HCT116 (cell line): ENCODE results near the gene SNTB2. TPM values are rescaled to one million over a fixed set of nuclear protein-coding genes. Genes with fewer than 3 reads are reported as not detected.

Experiments
- ATAC-seq: fragments of 200-7000 bp; cut with Tn5 transposase; 2 replicates; pipeline ENCODE4 v1.9.1; 2020; ENCODE audit warnings: mild to moderate bottlenecking, moderate library complexity
- BruUV-seq: library from RNA; stranded (reverse); fragments of 400-500 nt; replicated peaks from 2 replicates; lab custom pipeline; 2021; lab: Mats Ljungman, UMichigan
- CTCF ChIA-PET: fragments of 300-600 bp; sonication (Branson Sonifier 250); formaldehyde crosslinking; loops from one replicate; lab custom pipeline; 2021; ENCODE audit warnings: antibody characterized with exemption; lab: Charles Lee
- POLR2A ChIA-PET: fragments of 300-600, 350-600 bp; sonication (Branson Sonifier 250); formaldehyde crosslinking; loops from one replicate; lab custom pipeline; 2021; ENCODE audit warnings: antibody characterized with exemption; lab: Charles Lee
- RAD21 ChIA-PET, 2 experiments: fragments of 300-600 bp; sonication (Branson Sonifier 250); formaldehyde crosslinking; loops; one replicate each; lab custom pipeline; 2023; ENCODE audit warnings: low total read pairs in 2 of 2; ENCODE audit not compliant: uncharacterized antibody in 2 of 2, unreplicated experiment in 2 of 2, low non-redundant PET in 1 of 2; lab: Charles Lee
- DNase-seq: peaks from one replicate; pipeline ENCODE4 v3.0.0-alpha.2; 2010; ENCODE audit warnings: low read depth, low spot score
- H2AFZ ChIP-seq: fragments of 200-600 bp; shearing (Covaris generic), sonication (generic); 2 replicates; pipeline ENCODE4 v1.6.1; 2017; ENCODE audit warnings: low read depth, mixed run types, mixed read lengths, antibody characterized with exemption, low read length; ENCODE audit not compliant: poor library complexity, severe bottlenecking
- H3K27ac ChIP-seq: 2 replicates; pipeline ENCODE4 v1.5.1; 2012; ENCODE audit warnings: low read depth, low read length
- H3K27me3 ChIP-seq: fragments of 200-600 bp; sonication (generic); 2 replicates; pipeline ENCODE4 v1.6.1; 2016; ENCODE audit warnings: mixed run types, low read length, mixed read lengths; ENCODE audit not compliant: insufficient read depth
- H3K36me3 ChIP-seq, 2 experiments: fragments of 200-500 bp in 1 of 2; fragments of 200-600 bp in 1 of 2; sonication (Bioruptor generic) in 1 of 2; sonication (generic) in 1 of 2; 2 replicates each; pipeline versions ENCODE4 v1.5.1 to v1.6.1; 2014 to 2016; ENCODE audit warnings: low read length in 2 of 2, inconsistent platforms in 1 of 2, mixed read lengths in 1 of 2, mixed run types in 1 of 2; ENCODE audit not compliant: insufficient read depth in 2 of 2, control insufficient read depth in 1 of 2
- H3K4me1 ChIP-seq, 2 experiments: fragments of 200-600 bp in 1 of 2; sonication (generic) in 1 of 2; 2 replicates each; pipeline versions ENCODE4 v1.5.1 to v1.6.1; 2012 to 2017; ENCODE audit warnings: low read length in 2 of 2, inconsistent platforms in 1 of 2, mild to moderate bottlenecking in 1 of 2, mixed read lengths in 1 of 2, mixed run types in 1 of 2, moderate library complexity in 1 of 2; ENCODE audit not compliant: insufficient read depth in 2 of 2, control insufficient read depth in 1 of 2
- H3K4me2 ChIP-seq: fragments of 200-600 bp; sonication (generic); 2 replicates; pipeline ENCODE4 v1.6.1; 2017; ENCODE audit warnings: mixed run types, low read length, mixed read lengths
- H3K4me3 ChIP-seq, 2 experiments: fragments of 200-600 bp in 1 of 2; sonication (generic) in 1 of 2; replicated peaks in 1 of 2; 2 replicates each; pipeline ENCODE4 v1.5.1; 2011 to 2016; ENCODE audit warnings: low read length in 2 of 2, control low read depth in 1 of 2, low read depth in 1 of 2, mild to moderate bottlenecking in 1 of 2, mixed read lengths in 1 of 2, mixed run types in 1 of 2
- H3K79me2 ChIP-seq: fragments of 200-600 bp; sonication (generic); 2 replicates; pipeline ENCODE4 v1.6.1; 2017; ENCODE audit warnings: mild to moderate bottlenecking, mixed run types, low read length, moderate library complexity, mixed read lengths; ENCODE audit not compliant: insufficient read depth
- H3K9ac ChIP-seq: fragments of 200-600 bp; sonication (generic); 2 replicates; pipeline ENCODE4 v1.6.1; 2016; ENCODE audit warnings: low read length, mixed read lengths
- H3K9me2 ChIP-seq: fragments of 200-600 bp; sonication (generic), shearing (Covaris generic); 2 replicates; pipeline ENCODE4 v1.6.1; 2017; ENCODE audit warnings: mixed run types, mild to moderate bottlenecking, moderate library complexity; ENCODE audit not compliant: insufficient read depth
- H3K9me3 ChIP-seq, 2 experiments: fragments of 200-500 bp in 1 of 2; fragments of 200-600 bp in 1 of 2; sonication (Bioruptor generic) in 1 of 2; sonication (generic) in 1 of 2; 2 replicates each; pipeline ENCODE4 v1.6.1; 2014 to 2017; ENCODE audit warnings: low read length in 2 of 2, mixed read lengths in 2 of 2, inconsistent platforms in 1 of 2, low read depth in 1 of 2, mild to moderate bottlenecking in 1 of 2, mixed run types in 1 of 2, moderate library complexity in 1 of 2; ENCODE audit not compliant: control insufficient read depth in 1 of 2, insufficient read depth in 1 of 2
- H4K20me1 ChIP-seq: fragments of 200-600 bp; sonication (generic), shearing (Covaris generic); 2 replicates; pipeline ENCODE4 v1.6.1; 2017; ENCODE audit warnings: mixed run types, mild to moderate bottlenecking, moderate library complexity; ENCODE audit not compliant: insufficient read depth
- CTCF ChIP-seq, 3 experiments: fragments of 200-600 bp in 1 of 3; sonication (generic) in 1 of 3; IDR thresholded peaks in 2 of 3; conservative IDR thresholded peaks in 1 of 3; 2 replicates each; pipeline ENCODE4 v1.5.1; 2012 to 2017; ENCODE audit warnings: low read depth in 2 of 3, low read length in 2 of 3, antibody characterized with exemption in 1 of 3, borderline replicate concordance in 1 of 3, control low read depth in 1 of 3, mild to moderate bottlenecking in 1 of 3, mixed read lengths in 1 of 3, mixed run types in 1 of 3, moderate library complexity in 1 of 3; ENCODE audit not compliant: insufficient read depth in 1 of 3
- FOSL1 ChIP-seq: IDR thresholded peaks from 2 replicates; pipeline ENCODE4 v1.6.1; 2012; ENCODE audit warnings: low read depth
- POLR2AphosphoS5 ChIP-seq: IDR thresholded peaks from 2 replicates; pipeline ENCODE4 v1.6.1; 2011; ENCODE audit warnings: mild to moderate bottlenecking, low read depth, low read length, moderate library complexity
- SIN3A ChIP-seq: IDR thresholded peaks from 2 replicates; pipeline ENCODE4 v1.6.1; 2012; ENCODE audit warnings: low read depth
- SP1 ChIP-seq: IDR thresholded peaks from 2 replicates; pipeline ENCODE4 v1.6.1; 2012; ENCODE audit warnings: low read depth
- SRF ChIP-seq: IDR thresholded peaks from 2 replicates; pipeline ENCODE4 v1.6.1; 2012; ENCODE audit warnings: low read depth
- YY1 ChIP-seq: IDR thresholded peaks from 2 replicates; pipeline ENCODE4 v1.6.1; 2011; ENCODE audit warnings: low read length, low read depth, moderate library complexity, mild to moderate bottlenecking; ENCODE audit not compliant: insufficient replicate concordance; ENCODE audit errors: extremely low read depth
- ZFX ChIP-seq: fragments of 450-650 bp; IDR thresholded peaks from 2 replicates; pipeline ENCODE4 v1.6.1; 2017
- intact Hi-C: fragments of 100-400 bp; cut with micrococcal nuclease; formaldehyde crosslinking; loops from 2 replicates; pipeline ENCODE4 v1.10.0; 2022
- total RNA-seq: library from RNA; stranded (reverse); gene quantifications from one replicate; pipeline ENCODE4 v1.2.1, GENCODE V29; 2021; ENCODE audit not compliant: unreplicated experiment

SNTB2 gene
- total RNA-seq, 1 experiment from 2014 or later = 38.1 TPM

- Histone ChIP-seq H3K4me1 (peaks cover 18 to 33% of the 10 kb centered on the region in 2 experiments), H2AFZ (no peak overlapping the region), H3K9me3 (no peaks in the 10 kb centered on the region), H3K4me3 (peak overlapping the region; percentile 87 to 88), H4K20me1 (peaks cover 20% of the 10 kb centered on the region; the same call in 1 of the 2 replicates), H3K9me2 (no peaks in the 10 kb centered on the region), H3K27ac (peak overlapping the region; percentile 87), H3K27me3 (no peaks in the 10 kb centered on the region), H3K36me3 (peaks cover 36 to 61% of the 10 kb centered on the region in 2 experiments), H3K9ac (peak overlapping the region; percentile 88), H3K79me2 (peaks cover 88% of the 10 kb centered on the region), H3K4me2 (peak overlapping the region; percentile 97)
- DNase-seq (no peak), ATAC-seq (no peak)
- ChIA-PET CTCF (no interaction called here), POLR2A (no interaction called here), RAD21 (no interaction called here)
- no TSS peak for BruUV-seq
- TF ChIP-seq POLR2AphosphoS5 (peak; percentile 7; the same call in 1 of the 2 replicates), YY1 (no peak), SP1 (0 out of 2 replicates have a peak, but pooled peaks have one; percentile 4)
- intact Hi-C loops = no loop called here
These were observed 141.9 kb downstream of the SNTB2 start for GRCh38 chr16:69328854-69329316.

- Histone ChIP-seq H3K4me1 (peaks cover 18 to 33% of the 10 kb centered on the region in 2 experiments), H3K9me2 (no peaks in the 10 kb centered on the region), H2AFZ (no peak overlapping the region), H3K4me3 (peak overlapping the region; percentile 87 to 88), H4K20me1 (peaks cover 20% of the 10 kb centered on the region; the same call in 1 of the 2 replicates), H3K27me3 (no peaks in the 10 kb centered on the region), H3K36me3 (peaks cover 33 to 63% of the 10 kb centered on the region in 2 experiments), H3K27ac (peak overlapping the region; percentile 87), H3K9me3 (no peaks in the 10 kb centered on the region), H3K79me2 (peaks cover 84% of the 10 kb centered on the region), H3K4me2 (peak overlapping the region; percentile 97), H3K9ac (peak overlapping the region; percentile 88)
- TF ChIP-seq POLR2AphosphoS5 (no peak), SRF (no peak), CTCF (IDR thresholded peaks at IDR 0.05 in 2 of 3, conservative IDR thresholded peaks at IDR 0.05 in 1 of 3; ENCODE audit: borderline replicate concordance in 1 of 3, insufficient read depth in 1 of 3, low read depth in 2 of 3, low read length in 2 of 3) (no peak), SIN3A (no peak), FOSL1 (no peak), ZFX (no peak; the same call in 1 of the 2 replicates)
- ChIA-PET CTCF (interaction anchor here (0.9 kb wide), 1 partner anchor 44 kb away, joined by 3 read pairs; no protein-coding TSS in a partner anchor), POLR2A (interaction anchor here (1.0 kb wide), 1 partner anchor 11 kb away, joined by 3 read pairs; no protein-coding TSS in a partner anchor), RAD21 (no interaction called here)
- intact Hi-C loops = no loop called here
- DNase-seq = no peak
- BruUV-seq = no TSS peak
- ATAC-seq = peak; percentile 41
These were observed 142.7 kb downstream of the SNTB2 start for GRCh38 chr16:69329369-69330285.
